ENCODE measurements around the gene CCDC87.
A peak's percentile ranks its signal among the peaks of the same experiment; 100 is the strongest.
"Not testable (repeated sequence)": the region's sequence is repeated elsewhere in the genome, so short reads cannot be mapped to it uniquely, and the experiment has no call there.

The CCDC87 gene

GRCh38 chr11:66616379-66617154 is 23.7 kb upstream of the CCDC87 start, which contains the start of gene RBM14:
Gene RBM14 (plus strand): TSS chr11:66616630. CDS start chr11:66616721, 91 bp downstream.
- DNase-seq = peak; percentile 94

DNA sequence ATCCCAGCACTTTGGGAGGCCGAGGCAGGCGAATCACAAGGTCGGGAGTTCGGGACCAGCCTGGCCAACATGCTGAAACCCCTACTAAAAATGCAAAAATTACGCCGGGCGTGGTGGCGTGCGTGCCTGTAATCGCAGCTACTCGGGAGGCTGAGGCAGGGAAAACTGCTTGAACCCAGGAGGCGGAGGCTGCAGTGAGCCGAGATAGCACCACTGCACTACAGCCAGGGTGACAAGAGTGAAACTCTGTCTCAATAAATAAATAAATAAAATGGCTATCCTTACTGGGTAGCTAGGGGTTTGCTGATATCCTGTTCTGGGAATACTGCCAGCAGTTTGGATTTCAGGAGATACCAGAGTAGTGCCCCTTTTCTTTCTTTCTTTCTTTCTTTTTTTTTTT is 21.2 kb upstream of the CCDC87 start:
- DNase-seq = no peak

DNA sequence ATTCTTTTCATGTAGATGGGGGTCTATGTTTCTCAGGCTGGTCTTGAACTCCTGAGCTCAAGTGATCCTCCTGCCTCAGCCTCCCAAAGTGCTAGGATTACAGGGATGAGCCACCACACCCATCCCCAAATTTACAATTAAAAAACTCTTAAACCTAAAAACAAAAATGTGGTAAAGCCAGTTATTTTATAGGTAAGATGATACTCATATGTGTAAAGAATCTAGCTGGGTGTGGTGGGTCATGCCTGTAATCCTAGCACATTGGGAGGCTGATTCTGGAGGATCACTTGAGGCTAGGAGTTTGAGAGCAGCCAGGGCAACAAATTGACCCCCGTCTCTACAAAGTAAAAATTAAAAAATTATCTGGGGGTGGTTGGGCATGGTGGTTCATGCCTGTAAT is 19.6 kb upstream of the CCDC87 start:
- DNase-seq = no peak

DNA sequence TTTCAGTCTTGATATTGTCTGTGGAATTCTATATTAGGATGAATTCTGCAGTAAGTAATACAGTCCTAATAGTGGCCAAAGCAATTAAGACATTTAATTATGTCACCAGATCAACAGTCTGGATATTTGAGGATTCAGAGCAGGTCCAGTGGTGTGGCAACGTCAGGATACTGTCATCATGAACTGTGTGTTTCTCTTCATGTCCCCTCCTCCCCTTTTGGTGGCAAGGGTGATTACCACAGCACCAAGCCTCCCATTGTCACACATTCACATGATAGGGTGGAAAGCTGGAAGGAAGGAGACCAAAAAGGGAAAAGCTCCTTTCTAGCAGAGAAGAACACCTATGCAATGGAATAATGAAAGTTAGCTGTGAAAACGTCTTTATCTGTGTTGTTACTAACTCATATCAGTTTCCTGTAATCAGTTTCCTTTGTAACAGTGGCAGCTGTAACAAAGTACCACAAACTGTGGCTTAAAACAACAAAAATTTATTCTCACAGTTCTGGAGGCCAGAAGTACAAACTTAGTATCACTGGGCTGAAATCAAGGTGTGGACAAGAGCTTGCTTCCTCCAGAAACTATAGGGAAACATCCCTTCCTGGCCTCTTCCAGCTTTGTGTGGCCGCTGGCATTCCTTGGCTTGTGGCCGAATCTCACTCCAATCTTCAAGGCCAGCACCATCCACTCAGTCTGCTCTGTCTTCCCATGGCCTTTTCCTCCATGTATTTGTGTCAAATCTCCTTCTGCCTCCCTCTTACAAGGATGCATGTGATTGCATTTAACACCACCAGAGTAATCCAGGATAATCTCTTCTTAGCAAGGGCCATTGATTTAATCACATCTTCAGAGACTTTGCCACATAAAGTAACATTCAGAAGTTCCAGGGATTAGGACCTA is 17.1 kb upstream of the CCDC87 start:
- no peak for DNase-seq

DNA sequence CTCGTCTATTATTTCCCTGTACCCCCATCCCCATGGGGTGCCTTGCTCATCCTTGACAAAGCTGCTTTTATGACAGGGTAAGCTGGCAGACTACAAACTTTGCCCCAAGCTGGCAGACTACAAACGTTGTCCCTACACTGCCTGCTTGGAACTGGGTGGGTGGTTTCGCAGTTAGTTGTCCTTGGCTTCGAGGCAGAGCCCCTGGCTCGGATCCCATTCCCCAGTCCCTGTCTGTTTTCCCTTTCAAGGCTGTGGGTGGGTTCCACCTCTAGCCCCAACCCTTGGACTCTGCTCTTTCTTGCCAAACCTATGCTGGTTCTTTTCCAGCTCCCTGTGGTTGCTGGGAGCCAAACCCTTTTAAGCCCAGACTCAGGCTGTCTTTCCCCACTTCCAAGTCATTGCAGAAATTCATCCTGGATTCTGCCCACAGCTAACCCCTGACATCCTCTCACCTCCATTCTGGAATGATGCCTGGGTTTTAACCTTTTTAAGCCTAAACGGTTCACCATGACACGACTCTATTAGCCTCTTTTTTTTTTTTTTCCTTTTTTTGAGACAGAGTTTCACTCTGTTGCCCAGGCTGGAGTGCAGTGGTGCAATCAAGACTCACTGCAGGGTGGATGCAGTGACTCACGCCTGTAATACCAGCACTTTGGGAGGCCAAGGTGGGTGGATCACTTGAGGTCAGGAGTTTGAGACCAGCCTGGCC is 14.4 kb upstream of the CCDC87 start:
- DNase-seq = no peak

GRCh38 chr11:66606608-66607007 is 13.7 kb upstream of the CCDC87 start:
- not testable (repeated sequence) for DNase-seq

DNA sequence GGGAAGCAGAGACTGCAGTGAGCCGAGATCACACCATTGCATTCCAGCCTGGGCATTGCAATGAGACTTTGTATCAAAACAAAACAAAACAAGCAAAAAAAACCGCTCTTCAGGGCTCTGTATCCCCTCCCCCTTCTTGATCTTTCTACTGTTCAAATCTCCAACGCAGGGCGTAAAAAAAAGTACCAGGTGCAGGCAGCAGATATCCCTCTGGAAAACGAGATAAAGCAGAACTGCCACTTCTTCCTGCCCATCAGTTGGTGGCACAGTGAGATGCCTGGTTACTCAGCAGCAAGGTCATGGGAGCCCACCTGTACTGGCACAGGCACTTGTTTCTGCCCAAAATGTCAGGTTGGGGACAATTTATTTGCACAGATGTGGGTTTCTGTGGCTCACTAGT is 11.3 kb upstream of the CCDC87 start:
- DNase-seq = no peak

DNA sequence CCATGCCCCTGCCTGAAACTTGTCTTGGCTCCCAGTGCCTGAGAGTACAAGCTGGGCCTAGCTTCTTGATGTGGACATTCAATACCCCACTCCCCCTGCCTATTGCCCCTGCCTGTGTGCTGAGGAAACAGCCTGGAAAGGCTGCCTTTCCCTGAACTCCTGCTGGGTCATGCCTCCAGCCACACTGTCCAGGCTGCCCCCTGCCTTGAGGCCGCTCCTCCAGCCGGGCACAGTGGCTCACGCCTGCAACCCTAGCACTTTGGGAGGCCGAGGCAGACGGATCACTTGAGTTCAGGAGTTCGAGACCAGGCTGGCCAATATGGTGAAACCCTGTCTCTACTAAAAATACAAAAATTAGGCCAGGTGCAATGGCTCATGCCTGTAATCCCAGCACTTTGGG is 10.2 kb upstream of the CCDC87 start:
- no peak for DNase-seq

DNA sequence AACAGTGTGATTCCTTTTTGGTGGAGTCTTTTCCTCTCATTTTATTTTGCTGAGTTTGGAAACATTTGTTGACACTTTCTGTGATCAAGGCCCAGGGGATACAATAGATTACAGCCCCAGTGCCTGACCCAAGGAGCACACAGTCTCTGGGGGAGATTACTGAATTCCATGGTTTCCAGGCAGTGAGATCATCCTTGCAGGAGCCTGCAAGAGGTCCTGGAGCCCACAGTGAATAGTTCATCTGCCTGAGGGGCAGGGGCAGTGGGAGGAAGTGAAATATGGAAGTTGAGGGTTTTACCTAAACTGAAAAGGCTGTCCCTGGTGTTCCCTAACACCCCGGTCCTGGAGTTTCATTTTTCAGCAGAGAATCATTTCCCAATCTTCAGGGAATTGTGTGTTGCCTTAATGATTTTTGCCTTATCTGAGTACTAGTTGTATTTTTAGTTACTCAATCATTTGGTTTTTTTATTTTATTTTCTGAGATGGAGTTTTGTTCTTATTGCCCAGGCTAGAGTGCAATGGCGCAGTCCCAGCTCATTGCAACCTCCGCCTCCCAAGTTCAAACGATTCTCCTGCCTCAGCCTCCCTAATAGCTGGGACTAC is 7.9 kb upstream of the CCDC87 start:
- DNase-seq = no peak

DNA sequence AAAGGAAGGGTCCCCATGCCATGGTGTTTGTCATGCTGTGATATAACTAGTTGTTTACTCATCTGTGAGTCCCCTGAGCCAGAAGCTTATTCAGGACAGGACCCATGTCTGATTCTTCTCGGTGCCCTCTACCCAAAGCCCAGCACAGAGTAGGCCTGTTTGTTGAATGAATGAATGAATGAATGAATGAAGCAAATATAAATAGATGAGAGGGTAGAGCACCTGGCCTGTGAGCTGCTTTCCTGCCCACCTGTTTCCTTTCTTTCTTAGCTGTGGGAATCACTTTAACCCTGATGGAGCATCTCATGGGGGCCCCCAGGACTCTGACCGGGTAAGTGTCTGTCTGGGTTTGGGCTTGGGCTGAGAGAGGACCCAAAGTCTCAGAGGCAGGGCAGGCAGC is 7.4 kb upstream of the CCDC87 start:
- DNase-seq = no peak

DNA sequence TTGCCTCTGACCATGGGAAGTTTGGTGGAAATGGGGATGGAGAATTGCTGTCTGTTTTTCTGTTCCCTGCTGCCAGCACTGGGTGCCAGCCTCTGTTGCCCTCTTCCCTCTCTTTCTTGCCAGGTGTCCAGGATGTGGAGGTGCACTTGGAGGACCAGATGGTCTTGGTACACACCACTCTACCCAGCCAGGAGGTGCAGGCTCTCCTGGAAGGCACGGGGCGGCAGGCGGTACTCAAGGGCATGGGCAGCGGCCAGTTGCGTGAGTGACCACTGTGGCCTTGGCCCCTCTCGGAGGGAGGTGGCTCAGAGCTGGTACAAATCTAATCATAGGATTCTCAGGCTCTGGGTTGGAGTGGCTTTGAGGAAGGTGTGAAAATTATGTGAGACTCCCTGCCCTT is 6.1 kb upstream of the CCDC87 start:
- DNase-seq = no peak

- DNase-seq = no peak
Observed at GRCh38 chr11:66595245-66595904, 2.5 kb upstream of the CCDC87 start.

DNA sequence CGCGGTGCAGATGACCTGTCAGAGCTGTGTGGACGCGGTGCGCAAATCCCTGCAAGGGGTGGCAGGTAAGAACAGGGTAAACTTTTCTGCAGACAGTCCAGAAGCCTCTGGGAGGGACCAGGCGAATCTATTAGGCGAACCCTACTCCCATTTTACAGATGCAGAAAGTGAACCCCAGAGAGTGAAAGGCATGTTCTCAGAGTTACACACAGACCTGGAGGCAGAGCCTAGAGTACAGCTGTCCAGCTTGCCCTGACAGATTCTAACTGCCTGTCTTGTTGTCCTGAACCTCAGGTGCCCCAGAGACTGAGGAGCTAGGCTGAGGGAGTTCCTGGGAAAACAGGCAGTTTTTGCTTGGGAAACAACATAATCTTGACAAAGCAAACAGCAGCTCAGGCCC is 787 bp upstream of the CCDC87 start:
- DNase-seq = no peak

DNA sequence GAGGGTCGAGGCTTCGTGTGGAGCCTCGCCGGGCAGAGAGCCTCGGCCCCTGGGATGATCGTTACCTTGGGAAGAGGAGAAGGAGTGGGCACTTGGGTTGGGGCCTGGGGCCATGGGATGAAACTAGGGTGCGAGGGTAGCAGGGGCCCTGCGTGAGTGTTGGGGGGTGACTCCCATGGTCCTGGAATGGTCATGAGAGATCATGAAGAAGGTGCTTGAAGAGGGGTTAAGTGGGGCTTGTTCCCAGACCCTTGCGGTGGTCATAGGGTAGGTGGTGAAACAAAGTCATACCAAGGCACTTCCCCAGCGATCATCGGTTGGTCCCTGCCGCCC is 406 bp upstream of the CCDC87 start:
- DNase-seq = no peak

DNA sequence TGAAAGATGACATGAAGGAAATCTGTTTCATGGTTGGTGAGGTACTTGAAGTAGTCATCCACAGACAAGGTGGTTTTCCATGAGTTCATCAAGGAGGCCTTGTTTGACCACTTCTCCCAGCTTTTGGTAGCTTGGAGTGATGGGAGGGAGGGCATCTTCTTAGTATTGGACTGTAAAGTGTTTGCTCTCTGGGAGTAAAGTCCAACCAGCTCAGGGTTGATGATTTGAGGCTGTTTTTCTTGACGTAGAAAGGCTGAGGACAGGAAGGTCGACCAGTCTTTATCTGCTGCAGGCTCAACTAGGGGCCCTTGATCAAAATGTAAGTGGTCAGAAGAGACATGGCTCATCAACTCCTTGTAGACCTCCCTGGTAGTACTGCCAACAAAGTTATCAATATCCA is 1.7 kb downstream of the CCDC87 start:
- DNase-seq = no peak

- DNase-seq = no peak
Observed at GRCh38 chr11:66589996-66590675, 2.7 kb downstream of the CCDC87 start.

DNA sequence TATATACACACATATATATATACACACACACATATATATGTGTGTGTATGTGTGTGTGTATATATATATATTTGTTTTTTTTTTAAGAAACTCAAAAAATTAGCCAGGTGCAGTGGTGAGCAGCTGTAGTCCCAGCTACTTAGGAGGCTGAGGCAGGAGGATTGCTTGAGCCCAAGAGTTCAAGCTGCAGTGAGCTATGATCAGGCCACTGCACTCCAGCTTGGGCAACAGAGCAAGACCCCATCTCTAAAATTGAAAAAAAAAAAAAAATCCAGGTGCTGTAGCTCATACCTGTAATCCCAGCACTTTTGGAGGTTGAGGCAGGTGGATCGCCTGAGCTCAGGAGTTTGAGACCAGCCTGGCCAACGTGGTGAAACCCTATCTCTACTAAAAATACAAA is 3.5 kb downstream of the CCDC87 start:
- DNase-seq = not testable (repeated sequence)

DNA sequence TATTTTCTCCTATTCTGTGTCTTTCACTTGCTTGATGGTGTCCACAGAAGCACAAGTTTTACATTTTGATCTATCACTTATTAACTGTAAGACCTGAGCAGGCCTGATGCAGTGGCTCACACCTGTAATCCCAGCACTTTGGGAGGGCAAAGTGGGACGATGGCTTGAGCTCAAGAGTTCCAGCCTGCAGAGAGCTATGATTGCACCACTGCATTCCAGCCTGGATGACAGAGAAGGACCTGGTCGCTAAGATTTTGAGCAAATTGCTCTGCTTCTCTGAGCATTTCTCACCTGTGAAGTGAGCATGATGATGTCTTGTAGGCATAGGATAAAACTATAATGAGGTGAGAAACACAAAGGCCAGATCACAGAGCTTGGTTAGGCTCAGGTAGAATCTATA is 6.7 kb downstream of the CCDC87 start:
- DNase-seq = no peak

- not testable (repeated sequence) for DNase-seq
Observed at GRCh38 chr11:66585447-66585846, 7.4 kb downstream of the CCDC87 start.

DNA sequence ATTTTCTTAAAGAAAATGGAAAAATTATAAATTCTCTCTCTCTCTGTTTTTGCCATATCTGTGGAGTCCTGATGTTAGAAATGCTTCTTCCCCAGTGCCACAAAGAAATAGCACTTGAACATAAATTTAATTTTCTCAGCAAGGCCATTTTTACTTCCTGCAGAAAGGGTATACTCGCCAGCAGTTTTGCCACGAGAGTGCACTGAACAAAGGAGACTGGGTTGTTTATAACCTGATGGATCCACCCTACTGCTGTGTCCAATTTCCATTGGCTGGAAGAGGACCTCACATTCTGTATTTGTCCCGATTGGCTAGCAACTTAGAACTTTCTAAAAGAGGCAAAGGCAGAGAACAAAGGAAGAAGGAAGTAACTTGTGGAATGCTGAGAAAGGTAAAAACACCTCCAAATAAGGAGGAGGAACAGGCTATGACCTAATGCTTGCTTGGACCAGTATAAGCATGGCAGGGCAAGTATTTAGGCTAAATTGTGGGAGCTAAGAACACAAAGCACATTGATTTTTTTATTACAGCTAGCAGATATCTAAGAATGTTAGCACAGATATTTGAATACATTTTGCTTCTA is 10.2 kb downstream of the CCDC87 start:
- DNase-seq = not testable (repeated sequence)

- DNase-seq = no peak
Observed at GRCh38 chr11:66581261-66581660, 11.6 kb downstream of the CCDC87 start.

Measured in activated gamma-delta T cell (primary cell).